ENCODE results near the gene B4GALNT1. TPM values are rescaled to one million over a fixed set of nuclear protein-coding genes. Genes with fewer than 3 reads are reported as not detected.

The B4GALNT1 gene
- total and polyA plus RNA-seq, 10 of the 15 experiments (the other 5 are each of a cell fraction or from before 2014, with no cell fraction given), result 0.01 to 0.38 (median 0.14) TPM; not detected in 3

GRCh38 chr12:57586832-57587429 is 46.1 kb downstream of the B4GALNT1 start:
- DNase-seq (ENCODE audit: low read depth, low spot score), result no peak
- no peak for FAIRE-seq
- no TSS peak for BruUV-seq (replicated peaks)
- H3K27ac ChIP-seq (ENCODE audit: control insufficient read depth, insufficient read depth), result no peak overlapping the region
- CTCF ChIA-PET, result interaction anchor here (4.6 to 7.8 kb wide), 2 partner anchors 34 to 154 kb away, joined by 22 to 119 read pairs; no protein-coding TSS in a partner anchor
- H3K36me3 ChIP-seq (ENCODE audit: control insufficient read depth in 2 of 2, insufficient read depth in 2 of 2, low read length in 1 of 2), result no peaks in the 10 kb centered on the region
- H2AFZ ChIP-seq (ENCODE audit: control insufficient read depth, low read depth, low read length), result no peak overlapping the region
- H3K79me2 ChIP-seq (ENCODE audit: control insufficient read depth, insufficient read depth, low read length), result peaks cover 6% of the 10 kb centered on the region
- intact Hi-C loops (cut with micrococcal nuclease; ENCODE audit: unreplicated experiment) (loop anchor here (10.0 kb wide), 1 partner anchor 318 kb away; no protein-coding TSS in a partner anchor), in situ Hi-C loops (cut with MboI) (no loop called here)
- H3K27me3 ChIP-seq (replicated peaks in 1 of 2; ENCODE audit: control insufficient read depth in 2 of 2, insufficient read depth in 2 of 2, low read length in 1 of 2), result no peaks in the 10 kb centered on the region
- RAD21 ChIA-PET (ENCODE audit: unreplicated experiment), result no interaction called here
- no peak overlapping the region for H3K4me2 ChIP-seq (ENCODE audit: control insufficient read depth, insufficient read depth)
- no peaks in the 10 kb centered on the region for H4K20me1 ChIP-seq (ENCODE audit: control insufficient read depth, insufficient read depth)
- no peaks in the 10 kb centered on the region for H3K9me3 ChIP-seq (replicated peaks; ENCODE audit: control insufficient read depth, insufficient read depth, low read length)
- H3K9ac ChIP-seq (ENCODE audit: control insufficient read depth, insufficient read depth, low read length), result no peak overlapping the region
- POLR2A ChIA-PET, result no interaction called here
- 68% methylated on average over 3 of the region's 3 CpGs for WGBS (ENCODE audit: insufficient coverage, insufficient replicate concordance, low lambda C conversion rate, missing lambda C conversion rate)
- H3K4me3 ChIP-seq, result no peak overlapping the region
- ATAC-seq, result no peak
- SMC1A ChIA-PET (ENCODE audit: uncharacterized antibody, unreplicated experiment), result no interaction called here
- H3K4me1 ChIP-seq (ENCODE audit: control insufficient read depth, insufficient read depth, low read length), result peaks cover 2% of the 10 kb centered on the region; the same call in 1 of the 2 replicates
- no peak for TF ChIP-seq E4F1 (IDR thresholded peaks at IDR 0.05; ENCODE audit: borderline replicate concordance, partially characterized antibody)
- no peak for TF ChIP-seq BRCA1 (IDR thresholded peaks at IDR 0.05; ENCODE audit: low read depth, low read length)
- no peak for TF ChIP-seq NFYB (IDR thresholded peaks at IDR 0.05; ENCODE audit: insufficient read depth, low read depth, low read length)
- TF ChIP-seq ZBTB40 (IDR thresholded peaks at IDR 0.05; ENCODE audit: borderline replicate concordance), result no peak
- no peak for TF ChIP-seq SIX5 (IDR thresholded peaks at IDR 0.05; ENCODE audit: low read depth, low read length, severe bottlenecking)
- TF ChIP-seq NRF1 (conservative IDR thresholded peaks at IDR 0.05; ENCODE audit: low read depth, low read length), result no peak
- no peak for TF ChIP-seq ZNF687 (IDR thresholded peaks at IDR 0.05)
- no peak for TF ChIP-seq PKNOX1 (IDR thresholded peaks at IDR 0.05)
- TF ChIP-seq USF1 (IDR thresholded peaks at IDR 0.05; ENCODE audit: borderline replicate concordance, extremely low read length, insufficient read depth, low read depth, low read length), result no peak
